ENCODE data around the gene CASK.

The CASK gene

GRCh38 chrX:41563876-41564275, 359.5 kb downstream of the CASK start:
- no peaks in the 10 kb centered on the region for H3K27me3 ChIP-seq (ENCODE audit: insufficient read depth, low read length, poor library complexity)
- H3K79me2 ChIP-seq (ENCODE audit: insufficient read depth, low read length): no peaks in the 10 kb centered on the region
- no peak overlapping the region for H3K4me2 ChIP-seq (ENCODE audit: insufficient read depth, low read length)
- TF ChIP-seq CTCF (IDR thresholded peaks at IDR 0.05; ENCODE audit: borderline replicate concordance, extremely low read depth, low read length, poor library complexity, severe bottlenecking): no peak
- no peak for ATAC-seq (ENCODE audit: insufficient read depth, low read depth)
- H3K27ac ChIP-seq (ENCODE audit: low read length): no peak overlapping the region
- no peaks in the 10 kb centered on the region for H4K20me1 ChIP-seq (ENCODE audit: insufficient read depth, low read length)
- H3K9ac ChIP-seq (ENCODE audit: low read depth, low read length): no peak overlapping the region
- H2AFZ ChIP-seq (ENCODE audit: low read depth, low read length): no peak overlapping the region
- H3K9me3 ChIP-seq (ENCODE audit: insufficient read depth, low read length, severe bottlenecking): no peaks in the 10 kb centered on the region
- H3K4me3 ChIP-seq (ENCODE audit: low read depth in 1 of 2, low read length in 2 of 2): no peak overlapping the region
- peaks cover 8% of the 10 kb centered on the region for H3K36me3 ChIP-seq (ENCODE audit: insufficient read depth, low read length)
- H3K4me1 ChIP-seq (ENCODE audit: insufficient read depth, low read length): peaks cover 23% of the 10 kb centered on the region
- DNase-seq: no peak

- no peak for TF ChIP-seq CTCF (IDR thresholded peaks at IDR 0.05; ENCODE audit: borderline replicate concordance, extremely low read depth, low read length, poor library complexity, severe bottlenecking)
- no peak for TF ChIP-seq EZH2 (IDR thresholded peaks at IDR 0.05; ENCODE audit: borderline replicate concordance, low read depth, low read length, severe bottlenecking)
- Histone ChIP-seq H3K36me3 (ENCODE audit: insufficient read depth, low read length) (no peaks in the 10 kb centered on the region; the same call in 1 of the 2 replicates), H3K27me3 (ENCODE audit: insufficient read depth, low read length, poor library complexity) (no peaks in the 10 kb centered on the region), H3K27ac (ENCODE audit: low read length) (no peak overlapping the region; the same call in 1 of the 2 replicates), H4K20me1 (ENCODE audit: insufficient read depth, low read length) (no peaks in the 10 kb centered on the region), H3K9me3 (ENCODE audit: insufficient read depth, low read length, severe bottlenecking) (no peaks in the 10 kb centered on the region), H3K79me2 (ENCODE audit: insufficient read depth, low read length) (no peaks in the 10 kb centered on the region), H2AFZ (ENCODE audit: low read depth, low read length) (no peak overlapping the region), H3K4me2 (ENCODE audit: insufficient read depth, low read length) (no peak overlapping the region), H3K4me3 (ENCODE audit: low read depth in 1 of 2, low read length in 2 of 2) (no peak overlapping the region), H3K4me1 (ENCODE audit: insufficient read depth, low read length) (peaks cover 26% of the 10 kb centered on the region), H3K9ac (ENCODE audit: low read depth, low read length) (no peak overlapping the region)
- DNase-seq (peak; percentile 53), ATAC-seq (ENCODE audit: insufficient read depth, low read depth) (peak; percentile 80)
Measured at GRCh38 chrX:41561045-41561444, 362.3 kb downstream of the CASK start.

- peak overlapping the region; percentile 50; the same call in 1 of the 2 replicates for H3K27ac ChIP-seq (ENCODE audit: low read length)
- TF ChIP-seq EZH2 (IDR thresholded peaks at IDR 0.05; ENCODE audit: borderline replicate concordance, low read depth, low read length, severe bottlenecking): no peak
- TF ChIP-seq CTCF (IDR thresholded peaks at IDR 0.05; ENCODE audit: borderline replicate concordance, extremely low read depth, low read length, poor library complexity, severe bottlenecking): no peak
Measured at GRCh38 chrX:41559235-41560052, 363.9 kb downstream of the CASK start.

More at GRCh38 chrX:41559235-41560052, 363.9 kb downstream of the CASK start:
- Histone ChIP-seq H3K9ac (ENCODE audit: low read depth, low read length) (no peak overlapping the region), H3K9me3 (ENCODE audit: insufficient read depth, low read length, severe bottlenecking) (no peaks in the 10 kb centered on the region), H2AFZ (ENCODE audit: low read depth, low read length) (no peak overlapping the region), H3K79me2 (ENCODE audit: insufficient read depth, low read length) (no peaks in the 10 kb centered on the region), H3K36me3 (ENCODE audit: insufficient read depth, low read length) (no peaks in the 10 kb centered on the region; the same call in 1 of the 2 replicates), H3K27me3 (ENCODE audit: insufficient read depth, low read length, poor library complexity) (no peaks in the 10 kb centered on the region), H4K20me1 (ENCODE audit: insufficient read depth, low read length) (no peaks in the 10 kb centered on the region), H3K4me3 (ENCODE audit: low read depth in 1 of 2, low read length in 2 of 2) (no peak overlapping the region), H3K4me1 (ENCODE audit: insufficient read depth, low read length) (peaks cover 26% of the 10 kb centered on the region), H3K4me2 (ENCODE audit: insufficient read depth, low read length) (no peak overlapping the region)
- DNase-seq (peak; percentile 57), ATAC-seq (ENCODE audit: insufficient read depth, low read depth) (peak; percentile 62)

Data from DND-41 (cell line).